RWPE2 (cell line): ENCODE results near the gene NDFIP2.

Source experiments
- ATAC-seq: fragments of 200-7000 bp; cut with Tn5 transposase; 3 replicates; pipeline ENCODE4 v1.9.1; 2021; ENCODE audit warnings: low read depth
- DNase-seq: peaks from one replicate; pipeline ENCODE4 v3.0.0-alpha.2; 2020; ENCODE audit warnings: low spot score
- H3K27ac ChIP-seq: fragments of 450-650 bp; 2 replicates; pipeline ENCODE4 v1.5.1; 2017; ENCODE audit warnings: mild to moderate bottlenecking; ENCODE audit not compliant: poor library complexity, severe bottlenecking
- H3K27me3 ChIP-seq: fragments of 250-450 bp; sonication (Bioruptor Pico); 2 replicates; pipeline ENCODE4 v1.5.1; 2021; ENCODE audit warnings: mild to moderate bottlenecking, moderate library complexity; ENCODE audit not compliant: insufficient read depth, poor library complexity, severe bottlenecking
- H3K36me3 ChIP-seq: fragments of 250-450 bp; sonication (Bioruptor Pico); 2 replicates; pipeline ENCODE4 v1.5.1; 2020; ENCODE audit warnings: low read depth, mild to moderate bottlenecking, moderate library complexity
- H3K4me1 ChIP-seq: fragments of 250-450 bp; sonication (Bioruptor Pico); 2 replicates; pipeline ENCODE4 v1.5.1; 2021; ENCODE audit warnings: mild to moderate bottlenecking, moderate library complexity; ENCODE audit not compliant: insufficient read depth, poor library complexity, severe bottlenecking
- H3K4me3 ChIP-seq: fragments of 250-450 bp; sonication (Bioruptor Pico); 2 replicates; pipeline ENCODE4 v1.5.1; 2021; ENCODE audit warnings: mild to moderate bottlenecking, moderate library complexity; ENCODE audit not compliant: severe bottlenecking
- H3K9me3 ChIP-seq: fragments of 250-450 bp; sonication (Bioruptor Pico); 2 replicates; pipeline ENCODE4 v1.5.1; 2021; ENCODE audit warnings: mild to moderate bottlenecking, moderate library complexity; ENCODE audit not compliant: severe bottlenecking
- TF ChIP-seq, protein P1 (sequence below): fragments of 450-650 bp; IDR thresholded peaks from one replicate; pipeline ENCODE4 v1.5.1; 2017; ENCODE audit warnings: mild to moderate bottlenecking, moderate library complexity; ENCODE audit not compliant: poor library complexity, severe bottlenecking

The NDFIP2 gene

GRCh38 chr13:79451500-79451962 is 29.4 kb upstream of the NDFIP2 start:
- TF ChIP-seq, protein P1, sequence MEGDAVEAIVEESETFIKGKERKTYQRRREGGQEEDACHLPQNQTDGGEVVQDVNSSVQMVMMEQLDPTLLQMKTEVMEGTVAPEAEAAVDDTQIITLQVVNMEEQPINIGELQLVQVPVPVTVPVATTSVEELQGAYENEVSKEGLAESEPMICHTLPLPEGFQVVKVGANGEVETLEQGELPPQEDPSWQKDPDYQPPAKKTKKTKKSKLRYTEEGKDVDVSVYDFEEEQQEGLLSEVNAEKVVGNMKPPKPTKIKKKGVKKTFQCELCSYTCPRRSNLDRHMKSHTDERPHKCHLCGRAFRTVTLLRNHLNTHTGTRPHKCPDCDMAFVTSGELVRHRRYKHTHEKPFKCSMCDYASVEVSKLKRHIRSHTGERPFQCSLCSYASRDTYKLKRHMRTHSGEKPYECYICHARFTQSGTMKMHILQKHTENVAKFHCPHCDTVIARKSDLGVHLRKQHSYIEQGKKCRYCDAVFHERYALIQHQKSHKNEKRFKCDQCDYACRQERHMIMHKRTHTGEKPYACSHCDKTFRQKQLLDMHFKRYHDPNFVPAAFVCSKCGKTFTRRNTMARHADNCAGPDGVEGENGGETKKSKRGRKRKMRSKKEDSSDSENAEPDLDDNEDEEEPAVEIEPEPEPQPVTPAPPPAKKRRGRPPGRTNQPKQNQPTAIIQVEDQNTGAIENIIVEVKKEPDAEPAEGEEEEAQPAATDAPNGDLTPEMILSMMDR, result no peak
- Histone ChIP-seq H3K27me3 (no peaks in the 10 kb centered on the region), H3K27ac (peak overlapping the region; percentile 2), H3K36me3 (no peaks in the 10 kb centered on the region), H3K4me3 (no peak overlapping the region), H3K4me1 (peaks cover 8% of the 10 kb centered on the region), H3K9me3 (no peaks in the 10 kb centered on the region)
- ATAC-seq, result peak; percentile 96
- peak; percentile 67 for DNase-seq

DNA sequence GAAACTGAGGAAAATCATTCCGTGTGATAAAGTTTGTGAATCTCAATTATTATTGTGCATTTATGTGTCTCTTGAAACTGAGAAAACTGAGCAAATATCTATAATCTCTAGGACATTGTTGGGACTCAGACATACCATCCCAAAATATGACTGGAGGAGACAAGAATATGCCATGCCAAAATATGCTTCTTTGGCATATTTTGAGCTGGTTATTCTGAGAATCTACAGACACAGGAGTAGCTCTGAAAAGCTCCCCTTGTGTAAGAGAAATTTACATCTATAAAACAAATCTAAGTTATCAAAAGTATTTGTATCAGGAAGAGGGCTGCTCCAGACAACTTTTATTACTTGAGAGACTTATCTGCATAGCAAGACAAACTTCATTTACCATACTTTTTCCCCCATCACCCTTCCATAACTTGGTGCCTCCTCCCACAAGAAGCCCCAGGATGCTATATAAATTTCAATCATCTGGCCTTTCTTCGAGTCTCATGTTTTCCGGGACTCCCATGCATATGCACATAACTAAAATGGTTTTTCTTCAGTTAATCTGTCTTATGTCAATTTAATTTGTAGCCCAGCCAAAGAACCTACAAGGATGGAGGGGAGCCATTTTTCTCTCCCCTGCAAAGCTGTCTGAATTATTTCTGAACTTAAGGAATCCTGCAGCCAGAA is 28.6 kb upstream of the NDFIP2 start:
- Histone ChIP-seq H3K36me3 (no peaks in the 10 kb centered on the region), H3K4me3 (no peak overlapping the region), H3K27ac (peak overlapping the region; percentile 2), H3K4me1 (peaks cover 8% of the 10 kb centered on the region), H3K9me3 (no peaks in the 10 kb centered on the region), H3K27me3 (no peaks in the 10 kb centered on the region)
- DNase-seq, result no peak
- TF ChIP-seq, protein P1, result no peak
- ATAC-seq, result no peak

DNA sequence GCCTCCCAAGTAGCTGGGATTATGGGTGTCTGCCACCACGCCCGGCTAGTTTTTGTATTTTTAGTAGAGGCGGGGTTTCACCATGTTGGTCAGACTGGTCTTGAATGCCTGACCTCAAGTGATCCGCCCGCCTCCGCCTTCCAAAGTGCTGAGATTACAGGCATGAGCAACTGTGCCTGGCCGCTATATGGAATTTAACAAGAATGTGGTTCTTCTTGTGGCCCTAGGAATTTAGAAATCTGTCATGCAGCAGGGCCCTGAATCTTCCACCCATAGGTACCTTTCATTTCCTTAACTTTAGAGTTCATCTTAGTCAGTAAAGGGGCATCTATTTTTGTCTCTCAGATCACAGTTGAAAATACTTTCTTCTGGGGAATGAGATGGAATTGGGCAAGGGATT is 25.6 kb upstream of the NDFIP2 start:
- ATAC-seq (no peak), DNase-seq (no peak)
- Histone ChIP-seq H3K4me1 (peaks cover 15% of the 10 kb centered on the region), H3K9me3 (no peaks in the 10 kb centered on the region), H3K36me3 (no peaks in the 10 kb centered on the region), H3K4me3 (no peak overlapping the region), H3K27ac (no peak overlapping the region), H3K27me3 (no peaks in the 10 kb centered on the region)
- TF ChIP-seq, protein P1, result no peak

GRCh38 chr13:79456051-79456450 is 24.9 kb upstream of the NDFIP2 start:
- H3K36me3 ChIP-seq, result no peaks in the 10 kb centered on the region
- TF ChIP-seq, protein P1, result no peak
- ATAC-seq, result no peak
- H3K4me3 ChIP-seq, result no peak overlapping the region
- H3K9me3 ChIP-seq, result no peaks in the 10 kb centered on the region
- H3K27me3 ChIP-seq, result no peaks in the 10 kb centered on the region
- H3K27ac ChIP-seq, result no peak overlapping the region
- DNase-seq, result no peak
- H3K4me1 ChIP-seq, result peaks cover 15% of the 10 kb centered on the region

DNA sequence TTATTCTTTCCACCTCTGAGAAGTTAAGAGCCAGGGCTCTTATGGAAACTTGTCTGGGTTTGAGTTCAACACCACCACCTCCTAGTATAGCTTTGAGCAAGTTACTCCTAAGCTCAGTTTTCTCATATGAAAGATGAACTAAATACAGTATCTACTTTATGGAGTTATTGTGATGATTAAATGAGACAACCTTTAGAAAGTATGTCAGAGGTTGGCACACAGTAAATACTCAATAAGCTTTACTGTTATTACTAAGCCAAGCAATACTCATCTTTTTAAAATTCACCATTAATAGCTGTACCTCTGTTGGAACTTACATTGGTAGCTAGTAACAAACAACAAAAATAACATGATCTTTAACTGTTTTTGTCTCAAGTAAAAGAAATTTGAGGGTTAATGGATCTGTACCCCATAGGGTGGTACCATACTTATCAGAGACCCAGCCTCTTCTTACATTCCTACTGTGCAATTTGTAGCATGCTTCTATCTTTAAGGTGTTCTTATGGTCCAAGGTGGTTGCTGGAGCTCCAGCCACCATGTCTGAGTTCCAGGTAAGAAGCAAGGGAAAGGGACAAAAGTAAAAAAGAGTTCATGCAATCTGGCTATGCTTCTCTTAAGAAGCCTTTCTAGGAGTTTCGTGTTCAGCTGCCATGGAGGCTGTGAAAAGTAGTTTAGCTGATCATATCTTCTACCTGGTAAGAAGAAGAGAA is 24.1 kb upstream of the NDFIP2 start:
- H3K9me3 ChIP-seq, result no peaks in the 10 kb centered on the region
- no peak overlapping the region for H3K4me3 ChIP-seq
- no peaks in the 10 kb centered on the region for H3K36me3 ChIP-seq
- peaks cover 11% of the 10 kb centered on the region for H3K4me1 ChIP-seq
- H3K27ac ChIP-seq, result no peak overlapping the region
- no peak for DNase-seq
- TF ChIP-seq, protein P1, result no peak
- no peaks in the 10 kb centered on the region for H3K27me3 ChIP-seq
- no peak for ATAC-seq
